Measurements from ENCODE around the gene TMUB1.
A peak's percentile ranks its signal among the peaks of the same experiment; 100 is the strongest.
"Not testable (repeated sequence)": the region's sequence is repeated elsewhere in the genome, so short reads cannot be mapped to it uniquely, and the experiment has no call there.

TMUB1 gene

GRCh38 chr7:151056666-151057505, 26.4 kb downstream of the TMUB1 start:
- DNase-seq (ENCODE audit: low read depth in 2 of 2) = no peak

- DNase-seq (ENCODE audit: low read depth in 2 of 2) = no peak
Measured at GRCh38 chr7:151056283-151056665, 27.0 kb downstream of the TMUB1 start.

GRCh38 chr7:151053751-151054150, 29.5 kb downstream of the TMUB1 start:
- no peak for DNase-seq (ENCODE audit: low read depth in 2 of 2)

- no peak for DNase-seq (ENCODE audit: low read depth in 2 of 2)
Measured at GRCh38 chr7:151053096-151053495, 30.2 kb downstream of the TMUB1 start.

GRCh38 chr7:151051108-151051507, 32.2 kb downstream of the TMUB1 start:
- DNase-seq (ENCODE audit: low read depth in 2 of 2) = no peak

GRCh38 chr7:151048911-151049463, 34.3 kb downstream of the TMUB1 start:
- DNase-seq (ENCODE audit: low read depth in 2 of 2) = no peak

GRCh38 chr7:151047976-151048815, 35.1 kb downstream of the TMUB1 start, which contains the start of gene ASIC3:
ASIC3 (plus strand) TSS chr7:151048531; CDS start chr7:151048886, 355 bp downstream.
- no peak for DNase-seq (ENCODE audit: low read depth in 2 of 2)

- DNase-seq (ENCODE audit: low read depth in 2 of 2) = no peak
Measured at GRCh38 chr7:151046603-151047573, 36.4 kb downstream of the TMUB1 start.

- DNase-seq (ENCODE audit: low read depth in 2 of 2) = no peak
Measured at GRCh38 chr7:151045967-151046366, 37.3 kb downstream of the TMUB1 start.

- no peak for DNase-seq (ENCODE audit: low read depth in 2 of 2)
Measured at GRCh38 chr7:151045262-151045661, 38.0 kb downstream of the TMUB1 start.

GRCh38 chr7:151043959-151044358, 39.3 kb downstream of the TMUB1 start:
- DNase-seq (ENCODE audit: low read depth in 2 of 2) = no peak

GRCh38 chr7:151043449-151043848, 39.8 kb downstream of the TMUB1 start:
- not testable (repeated sequence) for DNase-seq (ENCODE audit: low read depth in 2 of 2)

GRCh38 chr7:151040616-151041375, 42.5 kb downstream of the TMUB1 start:
- DNase-seq (ENCODE audit: low read depth in 2 of 2) = no peak

GRCh38 chr7:151039850-151040548, 43.3 kb downstream of the TMUB1 start:
- DNase-seq (ENCODE audit: low read depth in 2 of 2) = no peak

GRCh38 chr7:151038951-151039849, 44.1 kb downstream of the TMUB1 start:
- DNase-seq (ENCODE audit: low read depth in 2 of 2) = peak; percentile 58 to 65

- DNase-seq (ENCODE audit: low read depth in 2 of 2) = no peak
Measured at GRCh38 chr7:151035902-151036301, 47.4 kb downstream of the TMUB1 start.

GRCh38 chr7:151035026-151035717, 48.1 kb downstream of the TMUB1 start:
- DNase-seq (ENCODE audit: low read depth in 2 of 2) = no peak
